Nucleus accumbens (tissue), 56 donors: ENCODE data around the gene GPR25.
A peak's percentile ranks its signal among the peaks of the same experiment; 100 is the strongest.

ENCODE experiments used
- DNase-seq, 56 donors: peaks; one replicate each; lab custom pipeline; 2025; lab: John Stamatoyannopoulos, UW

Gene GPR25

DNA sequence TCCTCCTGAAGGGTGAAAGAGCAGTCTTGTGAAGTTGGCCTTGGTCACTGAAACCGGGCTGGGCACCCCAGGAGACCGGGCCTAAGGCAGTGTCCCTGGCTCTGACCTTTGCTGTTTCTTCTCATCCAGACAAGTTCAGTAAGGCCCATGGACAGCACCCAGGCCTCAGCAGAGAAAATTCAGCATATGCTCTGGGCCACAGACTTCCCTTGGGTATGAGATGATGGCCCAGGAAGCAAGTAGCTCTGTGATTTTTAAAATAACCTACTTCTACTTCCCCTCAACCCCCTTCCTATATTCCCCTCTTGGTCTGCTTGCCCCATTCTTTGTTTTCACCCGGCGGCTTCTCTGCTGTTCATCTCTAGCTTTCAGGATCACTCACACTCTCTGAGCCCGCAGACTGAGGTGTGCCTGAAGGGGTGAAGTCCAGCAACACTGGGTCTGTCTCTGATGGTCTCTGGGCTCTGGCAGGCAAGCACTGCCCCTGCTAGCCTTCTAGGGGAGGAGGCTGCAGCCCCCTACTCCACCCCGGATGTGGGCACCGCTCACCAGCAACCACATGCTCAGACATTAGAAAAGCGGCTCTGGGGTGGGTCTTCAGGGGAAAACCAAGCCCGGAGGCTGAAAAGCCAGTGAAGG lies 2.9 kb upstream of the GPR25 start:
- no peak for DNase-seq

DNA sequence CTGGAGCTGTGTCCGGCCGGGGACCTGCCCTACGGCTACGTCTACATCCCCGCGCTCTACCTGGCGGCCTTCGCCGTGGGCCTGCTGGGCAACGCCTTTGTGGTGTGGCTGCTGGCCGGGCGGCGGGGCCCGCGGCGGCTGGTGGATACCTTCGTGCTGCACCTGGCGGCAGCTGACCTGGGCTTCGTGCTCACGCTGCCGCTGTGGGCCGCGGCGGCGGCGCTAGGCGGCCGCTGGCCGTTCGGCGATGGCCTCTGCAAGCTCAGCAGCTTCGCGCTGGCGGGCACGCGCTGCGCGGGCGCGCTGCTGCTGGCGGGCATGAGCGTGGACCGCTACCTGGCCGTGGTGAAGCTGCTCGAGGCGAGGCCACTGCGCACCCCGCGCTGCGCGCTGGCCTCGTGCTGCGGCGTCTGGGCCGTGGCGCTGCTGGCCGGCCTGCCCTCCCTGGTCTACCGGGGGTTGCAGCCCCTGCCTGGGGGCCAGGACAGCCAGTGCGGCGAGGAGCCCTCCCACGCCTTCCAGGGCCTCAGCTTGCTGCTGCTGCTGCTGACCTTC lies 412 bp downstream of the GPR25 start:
- no peak for DNase-seq

DNA sequence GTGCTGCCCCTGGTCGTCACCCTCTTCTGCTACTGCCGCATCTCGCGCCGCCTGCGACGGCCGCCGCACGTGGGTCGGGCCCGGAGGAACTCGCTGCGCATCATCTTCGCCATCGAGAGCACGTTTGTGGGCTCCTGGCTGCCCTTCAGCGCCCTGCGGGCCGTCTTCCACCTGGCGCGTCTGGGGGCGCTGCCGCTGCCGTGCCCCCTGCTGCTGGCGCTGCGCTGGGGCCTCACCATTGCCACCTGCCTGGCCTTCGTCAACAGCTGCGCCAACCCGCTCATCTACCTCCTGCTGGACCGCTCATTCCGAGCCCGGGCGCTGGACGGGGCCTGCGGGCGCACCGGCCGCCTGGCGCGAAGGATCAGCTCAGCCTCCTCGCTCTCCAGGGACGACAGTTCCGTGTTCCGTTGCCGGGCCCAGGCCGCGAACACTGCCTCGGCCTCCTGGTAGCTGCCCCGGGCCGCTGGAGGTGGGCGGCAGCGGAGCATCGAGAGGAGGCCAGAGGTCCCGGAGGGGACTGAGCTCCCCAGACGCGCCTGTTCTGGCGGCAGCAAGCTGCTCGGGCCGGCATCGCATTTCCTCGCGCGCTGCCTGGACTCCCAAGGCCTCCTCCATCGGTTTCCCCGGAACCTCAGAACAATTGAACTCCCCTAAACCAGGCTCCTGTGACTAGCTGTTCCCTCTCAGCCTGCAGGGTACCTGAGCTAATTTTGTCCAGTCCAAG lies 1.1 kb downstream of the GPR25 start:
- DNase-seq = no peak

DNA sequence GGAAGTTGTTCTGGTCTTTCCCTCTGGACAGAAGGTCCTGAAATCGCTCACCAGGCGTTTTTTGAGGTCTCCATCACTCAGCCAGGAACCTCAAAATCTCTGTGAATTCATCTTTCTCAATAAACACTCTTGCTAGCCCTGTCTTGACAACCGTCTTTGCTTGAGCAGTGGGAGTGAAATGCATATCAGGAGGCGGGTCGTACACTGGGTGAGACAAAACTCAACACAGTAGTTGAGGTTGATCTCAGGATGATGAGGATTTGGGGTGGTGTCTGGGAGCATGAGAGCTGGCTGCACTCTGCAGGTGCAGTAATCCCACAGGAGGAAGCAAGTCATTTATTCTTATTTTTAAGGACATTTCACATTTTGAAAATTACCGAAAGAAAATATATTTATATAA lies 1.9 kb downstream of the GPR25 start:
- no peak for DNase-seq

DNA sequence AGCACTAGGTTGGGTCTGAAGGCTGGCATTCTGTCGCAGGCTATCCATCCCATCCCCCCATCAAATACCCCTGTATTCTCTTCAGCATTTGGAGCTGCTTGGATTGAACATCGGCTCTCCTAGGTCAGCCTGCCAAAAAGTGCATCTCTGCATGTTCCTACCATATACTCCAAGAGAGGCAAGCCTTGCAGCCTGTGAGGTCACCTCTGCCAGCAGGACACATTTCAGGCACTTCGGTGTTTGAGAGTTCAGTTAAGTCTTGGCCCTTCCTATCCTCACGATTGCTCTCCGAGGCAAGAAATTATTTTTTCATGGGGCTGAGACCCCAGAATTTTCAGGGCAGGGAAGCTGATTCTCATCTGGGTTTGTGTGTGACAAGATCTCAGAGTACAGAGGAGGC lies 2.6 kb downstream of the GPR25 start:
- DNase-seq = no peak

DNA sequence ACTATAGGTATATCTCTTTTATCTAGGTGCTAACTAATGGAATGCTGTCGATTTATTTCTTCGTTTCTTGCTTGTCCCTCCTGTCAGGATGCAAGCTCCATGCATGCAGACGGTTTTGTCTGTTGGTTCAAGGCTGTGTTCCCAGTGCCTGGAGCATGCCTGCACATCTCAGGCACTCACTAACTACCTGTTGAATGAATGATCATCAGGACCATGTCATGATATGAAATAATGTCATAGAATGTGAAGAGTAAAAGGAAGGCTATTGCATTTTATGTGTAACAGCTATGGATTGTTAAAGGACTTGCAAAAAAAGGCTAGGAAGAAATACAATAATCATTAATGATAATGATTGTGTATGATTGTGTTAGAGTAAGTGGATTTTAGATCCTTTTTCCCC lies 4.2 kb downstream of the GPR25 start:
- no peak for DNase-seq

DNA sequence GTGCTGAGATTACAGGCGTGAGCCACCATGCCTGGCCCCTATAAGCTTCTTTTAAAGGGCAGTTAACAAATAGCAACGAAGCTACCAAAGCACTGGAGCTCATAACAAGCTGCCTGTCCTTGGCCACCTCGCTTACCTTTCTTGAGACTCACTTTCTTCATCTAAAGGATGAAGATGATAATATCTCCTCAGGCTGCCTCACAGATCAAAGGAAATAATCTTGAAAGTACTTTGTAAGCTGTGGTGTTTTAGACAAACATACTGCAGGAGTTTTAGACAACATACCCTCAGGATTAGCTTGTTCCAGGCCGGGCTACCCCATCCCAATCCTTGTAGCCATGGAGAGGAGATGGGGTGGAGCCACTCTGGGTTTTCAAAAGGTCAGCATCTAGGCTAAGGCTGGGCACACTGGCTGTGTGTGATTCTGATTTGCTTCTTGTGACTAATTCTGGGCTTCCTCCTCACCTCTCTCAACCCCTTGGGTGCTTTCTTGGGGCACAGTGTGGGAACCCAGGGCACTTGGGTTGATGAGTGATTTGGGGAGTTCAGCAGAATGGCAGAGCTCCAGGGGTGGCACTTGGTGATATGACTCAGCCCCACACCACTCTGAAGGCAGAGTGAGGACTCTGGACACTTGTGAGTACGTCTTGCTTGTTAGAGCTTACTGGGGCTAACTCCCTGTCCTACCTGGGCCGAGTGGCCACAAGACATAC lies 5.2 kb downstream of the GPR25 start:
- no peak for DNase-seq

DNA sequence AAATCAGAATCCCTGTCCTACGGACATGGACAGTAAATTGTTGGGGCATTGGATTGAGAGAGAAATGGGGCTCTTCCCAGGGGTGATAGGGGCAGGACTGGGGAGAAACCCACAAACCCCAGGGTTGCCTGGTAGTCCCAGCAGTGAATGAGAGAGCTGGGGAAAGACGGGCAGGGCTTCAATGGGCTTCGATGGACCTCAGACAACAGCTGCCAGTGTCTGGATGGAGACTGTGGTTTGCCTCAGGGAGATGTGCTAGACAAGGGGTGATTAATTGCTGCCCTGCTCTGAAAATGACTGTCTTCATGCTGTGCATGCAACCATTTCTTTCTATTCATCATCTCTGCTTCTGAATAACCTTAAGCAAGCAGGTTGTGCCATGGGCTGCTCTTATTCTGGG lies 7.4 kb downstream of the GPR25 start:
- no peak for DNase-seq

DNA sequence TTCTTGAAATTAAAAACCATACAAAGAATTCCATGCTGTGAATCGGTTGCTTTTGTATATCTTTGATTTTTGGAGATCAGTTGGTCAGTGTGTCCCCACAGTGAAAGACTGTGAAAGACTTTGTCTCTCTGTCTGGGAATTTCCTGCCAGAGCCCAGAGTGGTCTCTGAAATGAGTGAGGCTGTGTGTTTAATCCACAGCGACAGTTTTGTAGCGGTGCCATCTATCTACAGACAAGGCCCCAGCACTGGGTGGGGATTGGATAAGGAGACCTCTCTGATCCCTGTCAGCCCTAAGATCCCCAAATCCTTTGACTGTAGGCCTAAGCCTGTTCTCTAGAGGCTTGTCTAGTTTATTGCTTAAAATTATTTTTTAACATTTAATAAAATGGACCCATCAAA lies 10.3 kb downstream of the GPR25 start:
- no peak for DNase-seq

DNA sequence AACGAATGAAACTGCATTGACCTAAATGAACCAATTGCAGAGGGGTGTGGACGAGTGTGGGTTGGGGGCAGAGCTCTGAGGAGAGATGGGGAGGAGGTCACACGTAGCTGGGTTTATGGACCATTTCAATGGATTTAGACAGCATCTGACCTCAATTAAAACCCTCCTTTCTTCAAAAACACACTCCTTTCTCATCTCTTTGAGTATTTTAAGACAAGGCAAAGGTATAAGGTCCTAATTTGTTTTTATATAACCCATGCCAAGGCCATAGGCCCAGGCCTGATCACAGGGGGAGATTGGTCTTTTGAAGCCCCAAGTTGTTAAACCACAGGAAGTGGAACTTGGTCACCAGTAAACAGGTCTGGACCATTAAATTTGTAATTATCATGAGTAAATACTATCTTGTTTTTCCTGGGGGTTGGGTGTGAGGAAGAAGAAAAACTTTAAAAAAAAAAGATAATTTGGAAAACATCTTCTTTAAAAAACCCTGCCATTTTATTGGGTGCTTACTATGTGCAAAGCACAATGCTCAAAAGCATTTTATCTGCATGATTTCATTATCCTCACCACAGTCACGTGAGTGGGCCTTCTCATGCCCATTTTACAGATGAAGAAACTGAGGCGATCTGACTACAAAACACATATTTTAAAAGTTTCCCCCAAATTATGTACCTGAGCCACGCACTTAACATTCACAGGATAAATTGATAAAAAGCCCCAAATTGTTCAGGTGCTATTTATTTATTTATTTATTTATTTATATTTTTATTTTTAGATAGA lies 13.0 kb downstream of the GPR25 start:
- no peak for DNase-seq

DNA sequence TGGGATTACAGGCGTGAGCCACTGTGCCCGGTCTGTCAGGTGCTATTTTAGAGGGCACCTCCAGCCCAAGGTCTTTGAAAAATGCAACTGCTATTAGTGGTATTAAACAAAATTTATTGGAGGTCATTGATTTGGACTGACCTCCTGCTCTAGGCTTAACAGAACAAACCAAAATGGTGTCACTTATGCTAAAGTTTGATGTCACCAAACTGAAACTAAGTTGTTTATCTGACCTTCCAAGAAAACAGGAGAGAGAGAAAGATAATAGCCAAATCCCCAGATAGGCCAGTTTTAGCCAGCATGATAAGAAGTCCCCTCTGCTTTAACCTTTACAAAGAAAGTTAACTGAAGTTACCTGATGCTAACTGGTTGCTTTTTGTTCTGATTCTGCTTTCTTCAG lies 13.8 kb downstream of the GPR25 start:
- no peak for DNase-seq

DNA sequence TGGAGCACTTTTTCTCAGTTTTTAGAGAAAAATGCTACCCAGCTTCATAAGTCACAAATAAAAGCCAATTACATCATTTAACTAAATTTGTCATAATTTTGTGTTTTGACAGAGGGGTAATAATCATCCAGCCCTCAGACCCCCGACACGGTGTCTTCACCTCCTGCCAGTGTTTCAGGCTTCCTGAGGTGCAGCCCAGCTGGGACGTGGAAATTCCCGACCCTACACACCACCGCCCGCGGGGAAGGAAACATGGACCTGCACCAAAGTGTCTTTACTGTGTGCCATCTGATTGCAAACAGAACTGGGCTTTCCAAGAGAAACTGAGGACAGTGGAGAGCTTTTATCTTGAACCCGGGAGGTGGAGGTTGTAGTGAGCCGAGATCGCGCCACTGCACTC lies 14.3 kb downstream of the GPR25 start:
- DNase-seq = no peak

DNA sequence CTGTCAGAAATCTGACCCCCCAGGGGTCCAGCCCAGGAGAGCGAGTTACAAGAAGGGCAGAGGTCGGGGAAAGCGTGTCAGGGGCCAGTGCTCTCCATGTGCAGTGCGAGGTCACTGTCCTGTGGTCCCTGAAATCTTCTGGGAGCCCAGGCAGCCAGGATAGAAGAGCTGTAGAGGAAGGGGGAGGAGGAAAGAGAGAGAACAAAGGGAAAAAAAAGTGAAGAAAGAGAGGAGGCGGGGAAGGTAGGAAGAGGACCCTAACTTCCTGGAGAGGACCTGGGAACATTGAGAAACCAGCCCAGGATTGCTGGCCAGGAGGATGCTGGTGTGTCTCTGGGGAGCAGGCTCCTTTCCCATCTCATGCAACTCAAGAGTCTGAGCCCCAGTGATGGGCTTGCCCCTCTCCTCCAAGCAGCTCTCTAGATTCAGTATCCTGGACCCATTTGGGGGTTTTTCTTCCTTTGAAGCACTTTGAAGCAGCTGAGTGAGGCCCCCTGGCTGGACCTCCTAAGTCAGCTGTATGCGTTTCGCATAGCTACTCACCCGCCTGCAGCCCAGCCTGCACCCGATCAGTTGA lies 15.1 kb downstream of the GPR25 start:
- no peak for DNase-seq

DNA sequence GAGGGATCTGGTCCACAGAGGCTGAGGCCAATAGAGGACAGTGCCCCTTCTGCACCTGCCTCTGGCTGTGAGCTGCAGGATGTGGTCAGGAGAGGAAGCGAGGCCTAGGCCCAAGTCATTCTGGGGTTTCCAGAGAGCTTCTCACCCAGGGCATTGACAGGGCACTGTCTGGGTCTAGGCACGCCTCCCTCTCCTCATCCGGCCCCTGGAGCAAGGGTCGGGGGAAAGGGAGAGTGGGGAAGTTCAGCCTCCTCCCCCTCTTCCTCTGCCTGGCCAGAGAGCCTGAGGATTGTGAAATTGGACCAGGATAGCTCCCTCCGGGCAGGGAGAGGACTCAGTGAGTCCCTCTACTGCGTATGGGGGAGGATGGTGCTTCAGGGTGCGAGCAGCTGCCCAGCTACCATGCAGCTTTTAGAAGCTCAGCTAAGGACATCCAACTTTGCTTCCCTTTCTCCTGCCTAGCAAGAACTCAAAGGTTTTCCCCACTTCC lies 15.6 kb downstream of the GPR25 start:
- no peak for DNase-seq

DNA sequence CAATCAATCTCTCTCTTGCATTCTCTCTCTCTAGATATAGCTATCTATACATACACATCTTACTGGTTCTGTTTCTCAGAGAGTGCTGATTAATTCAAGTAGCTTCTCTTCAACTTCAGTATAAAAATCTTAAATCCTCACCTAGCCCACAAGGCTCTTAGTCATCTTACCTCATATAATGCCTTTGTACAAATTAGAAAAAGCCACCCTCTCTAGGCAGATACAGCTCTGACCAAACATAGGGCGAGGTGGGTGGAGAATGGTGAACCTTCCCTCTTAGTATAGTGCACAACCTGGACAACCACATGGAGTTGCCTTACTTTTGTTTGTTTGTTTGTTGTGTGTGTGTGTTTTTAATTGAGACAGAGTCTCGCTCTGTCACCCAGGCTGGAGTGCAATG lies 16.8 kb downstream of the GPR25 start:
- DNase-seq = no peak

DNA sequence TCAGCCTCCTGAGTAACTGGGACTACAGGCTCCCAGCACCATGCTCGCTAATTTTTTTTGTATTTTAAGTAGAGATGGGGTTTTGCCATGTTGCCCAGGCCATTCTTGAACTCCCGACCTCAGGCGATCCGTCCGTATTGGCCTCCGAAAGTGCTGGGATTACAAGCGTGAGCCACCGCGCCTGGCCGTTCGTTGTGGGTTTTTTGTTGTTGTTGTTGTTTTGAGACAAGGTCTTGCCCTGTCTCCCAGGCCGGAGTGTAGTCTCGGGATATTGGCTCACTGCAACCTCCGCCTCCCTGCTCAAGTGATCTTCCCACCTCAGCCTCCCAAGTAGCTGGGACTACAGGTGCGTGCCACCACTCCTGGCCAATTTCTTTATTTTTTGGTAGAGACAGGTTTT lies 17.2 kb downstream of the GPR25 start:
- no peak for DNase-seq

DNA sequence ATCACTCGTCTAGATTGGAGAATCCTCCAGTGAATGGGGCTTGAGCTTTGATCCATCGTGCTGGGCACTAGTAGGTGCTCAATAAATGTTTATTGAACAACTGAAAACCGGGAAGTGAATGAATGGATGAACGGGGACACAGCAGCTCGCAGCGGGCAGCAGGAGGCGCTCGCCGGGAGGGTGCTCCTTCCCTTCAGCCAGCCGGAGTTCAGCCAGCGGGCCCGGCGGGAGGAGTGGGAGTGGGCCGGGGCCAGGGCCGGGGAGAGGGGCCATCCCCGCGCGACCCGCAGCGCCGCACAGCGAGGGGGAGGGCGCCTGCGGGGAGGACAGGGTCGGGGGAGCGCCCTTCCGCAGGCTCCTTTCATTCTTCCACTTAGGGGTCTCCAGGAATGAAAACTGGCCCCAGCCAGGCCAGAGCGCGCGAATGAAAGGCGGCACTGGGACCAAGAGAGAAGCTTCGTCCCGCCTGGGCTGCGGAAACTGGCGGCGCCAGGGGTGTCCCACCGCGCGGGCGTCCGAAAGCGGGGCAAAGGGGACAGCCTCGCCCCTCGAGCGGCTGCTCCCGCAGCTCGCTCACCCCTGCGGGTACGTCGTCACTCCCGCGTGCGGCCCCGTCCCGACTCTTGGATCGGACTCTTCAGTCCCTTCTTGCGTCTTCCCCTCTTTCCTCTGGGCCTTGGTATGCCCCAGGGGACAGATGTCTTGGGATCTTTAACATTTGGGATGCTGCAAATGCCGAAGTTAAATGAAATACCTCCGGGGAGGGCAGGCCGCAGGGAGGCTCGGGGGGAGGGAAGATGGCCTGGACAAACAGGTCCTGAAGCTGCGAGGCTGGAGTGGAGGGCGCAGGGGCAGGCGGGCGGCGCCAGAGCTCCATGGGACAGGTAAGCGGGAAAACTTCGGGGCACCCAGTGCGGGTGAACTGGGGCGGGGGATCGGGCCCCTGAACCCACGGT lies 18.3 kb downstream of the GPR25 start:
- DNase-seq = peak in 28 of 56 donors; percentile 5 to 65 (median 34)

DNA sequence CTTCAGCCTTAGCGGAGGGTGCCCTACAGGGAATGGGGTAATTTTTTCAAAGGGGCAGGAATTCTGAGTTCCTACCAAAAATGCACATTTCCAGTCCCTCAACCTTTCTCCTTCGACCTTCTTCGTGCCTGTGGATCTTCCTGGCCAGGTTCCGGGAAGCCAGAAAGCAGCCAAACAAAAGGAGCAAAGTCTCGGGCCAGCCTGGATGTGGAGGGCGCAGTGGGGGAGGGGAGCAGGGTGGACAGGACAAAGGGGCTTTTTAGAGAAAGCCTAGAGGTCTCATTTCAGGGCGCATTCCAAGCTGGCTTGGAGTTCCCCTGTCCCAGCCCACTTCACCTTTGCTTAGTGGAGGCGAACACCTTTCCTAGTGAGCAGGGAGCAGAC lies 19.0 kb downstream of the GPR25 start:
- DNase-seq = peak in 4 of 56 donors; percentile 4 to 28 (median 18)

DNA sequence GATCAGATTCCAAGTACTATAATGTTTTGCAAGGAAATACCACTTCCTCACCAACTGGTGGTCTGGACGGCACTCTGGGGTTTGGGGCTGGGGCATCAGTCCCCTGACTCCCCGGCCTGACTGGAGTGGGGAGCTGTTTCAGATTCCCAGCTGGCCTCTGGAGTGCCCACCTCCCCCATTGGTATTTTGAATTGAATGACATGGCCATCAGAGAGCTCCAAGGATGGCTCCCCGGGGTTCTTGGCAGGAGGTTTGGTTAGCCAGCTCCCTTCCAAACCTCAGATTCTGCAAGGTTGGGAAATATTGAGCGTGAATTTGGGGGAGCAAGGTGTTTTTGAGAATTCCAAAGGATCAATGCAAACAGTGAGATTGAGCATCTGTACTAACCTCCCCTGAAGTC lies 19.8 kb downstream of the GPR25 start:
- DNase-seq = no peak
